PC-9 (cell line): ENCODE results near the gene NBEAL1. TPM values are rescaled to one million over a fixed set of nuclear protein-coding genes. Genes with fewer than 3 reads are reported as not detected.
"Not testable (repeated sequence)": the region's sequence is repeated elsewhere in the genome, so short reads cannot be mapped to it uniquely, and the experiment has no call there.

ENCODE experiments used
- Bru-seq: library from RNA; stranded (reverse); fragments of 400-500 nt; gene quantifications from one replicate; lab custom pipeline; 2021; lab: Mats Ljungman, UMichigan
- BruChase-seq, 2 experiments: library from RNA; stranded (reverse); fragments of 400-500 nt; gene quantifications; one replicate each; lab custom pipeline; 2021; lab: Mats Ljungman, UMichigan
- BruUV-seq: library from RNA; stranded (reverse); fragments of 400-500 nt; replicated peaks from 2 replicates; lab custom pipeline; 2021; lab: Mats Ljungman, UMichigan
- CTCF ChIA-PET: fragments of 300-600 bp; sonication (Branson Sonifier 250); formaldehyde crosslinking; loops from one replicate; lab custom pipeline; 2022; ENCODE audit warnings: antibody characterized with exemption; lab: Charles Lee
- POLR2A ChIA-PET: fragments of 300-600 bp; sonication (Branson Sonifier 250); formaldehyde crosslinking; loops from one replicate; lab custom pipeline; 2022; ENCODE audit warnings: antibody characterized with exemption; ENCODE audit not compliant: unreplicated experiment; lab: Charles Lee
- DNase-seq, 2 experiments: peaks; one replicate each; pipeline versions ENCODE4 v3.0.0 to v3.0.0-alpha.2; 2015 to 2022; ENCODE audit warnings: mixed read lengths in 1 of 2
- H2AFZ ChIP-seq: fragments of 200-600 bp; sonication (generic); 2 replicates; pipeline ENCODE4 v1.8.1; 2017; ENCODE audit warnings: antibody characterized with exemption
- H3F3A ChIP-seq: fragments of 200-600 bp; sonication (generic); 2 replicates; pipeline ENCODE4 v1.8.1; 2017; ENCODE audit warnings: antibody characterized with exemption, mild to moderate bottlenecking, low read depth; ENCODE audit not compliant: insufficient read depth
- H3K27ac ChIP-seq: fragments of 200-600 bp; sonication (generic); 2 replicates; pipeline ENCODE4 v1.6.1; 2016; ENCODE audit warnings: mixed run types
- H3K27me3 ChIP-seq: fragments of 200-600 bp; sonication (generic); 2 replicates; pipeline ENCODE4 v1.6.1; 2016; ENCODE audit warnings: low read depth, mixed run types; ENCODE audit not compliant: insufficient read depth
- H3K36me3 ChIP-seq: fragments of 200-600 bp; sonication (generic); 2 replicates; pipeline ENCODE4 v1.6.1; 2016; ENCODE audit warnings: low read depth, mixed run types
- H3K4me1 ChIP-seq: fragments of 200-600 bp; sonication (generic); replicated peaks from 2 replicates; pipeline ENCODE4 v1.6.1; 2016; ENCODE audit warnings: mixed run types; ENCODE audit not compliant: insufficient read depth
- H3K4me2 ChIP-seq: fragments of 200-600 bp; sonication (generic); 2 replicates; pipeline ENCODE4 v1.6.1; 2017; ENCODE audit warnings: mixed run types
- H3K4me3 ChIP-seq: fragments of 200-600 bp; sonication (generic); 2 replicates; pipeline ENCODE4 v1.6.1; 2016; ENCODE audit warnings: mixed run types
- H3K79me2 ChIP-seq: fragments of 200-600 bp; sonication (generic); 2 replicates; pipeline ENCODE4 v1.6.1; 2017; ENCODE audit warnings: low read depth, mixed run types
- H3K9me2 ChIP-seq: fragments of 200-600 bp; sonication (generic); 2 replicates; pipeline ENCODE4 v1.8.1; 2017; ENCODE audit warnings: mild to moderate bottlenecking; ENCODE audit not compliant: insufficient read depth
- H3K9me3 ChIP-seq: fragments of 200-600 bp; sonication (generic); 2 replicates; pipeline ENCODE4 v1.8.1; 2016; ENCODE audit warnings: low read depth; ENCODE audit not compliant: insufficient read depth
- H4K20me1 ChIP-seq: fragments of 200-600 bp; sonication (generic); 2 replicates; pipeline ENCODE4 v1.8.1; 2017; ENCODE audit not compliant: insufficient read depth
- CTCF ChIP-seq: fragments of 200-600 bp; sonication (generic); conservative IDR thresholded peaks from 2 replicates; pipeline ENCODE4 v1.6.1; 2017; ENCODE audit warnings: mixed run types, antibody characterized with exemption, mild to moderate bottlenecking, moderate library complexity
- EZH2 ChIP-seq: fragments of 200-600 bp; sonication (generic); IDR thresholded peaks from 2 replicates; pipeline ENCODE4 v1.8.0; 2017; ENCODE audit warnings: antibody characterized with exemption, low read depth
- intact Hi-C: fragments of 100-400 bp; cut with micrococcal nuclease; formaldehyde crosslinking; loops from one replicate; pipeline ENCODE4 v1.10.0; 2022; ENCODE audit not compliant: unreplicated experiment
- long read RNA-seq: library from polyadenylated mRNA; stranded (forward); transcript quantifications from one replicate; pipeline ENCODE4 v2.0.0, GENCODE V29; 2022
- total RNA-seq: library from RNA; stranded (reverse); gene quantifications from 2 replicates; pipeline ENCODE4 v1.2.3, GENCODE V29; 2021

The NBEAL1 gene
- 19.5 and 20.7 TPM in 2 replicates for total RNA-seq
- percentile 66 among the genes with signal in this experiment for Bru-seq, nascent RNA
- percentile 73 among the genes with signal in this experiment for BruChase-seq, experiment 1, labeled RNA remaining after a 2-hour chase
- percentile 66 among the genes with signal in this experiment for BruChase-seq, experiment 2, labeled RNA remaining after a 6-hour chase
- long read RNA-seq, partial matches to known transcripts: 0 of 4 reads
- long read RNA-seq, other reads (novel, unspliced or antisense): 4 of 4 reads

- intact Hi-C loops: loop anchor here (5.0 kb wide), 1 partner anchor 102 kb away; the partner anchor contains the start of genes CARF and WDR12
Measured at GRCh38 chr2:203014456-203015199, at the start of gene NBEAL1. Gene NBEAL1 (plus strand): TSS chr2:203014875. CDS start chr2:203016385, 1,510 bp downstream.

GRCh38 chr2:202965810-202966460, 48.7 kb upstream of the NBEAL1 start:
- H3K27ac ChIP-seq: no peak overlapping the region
- DNase-seq: no peak
- no peaks in the 10 kb centered on the region for H4K20me1 ChIP-seq
- ChIA-PET POLR2A (no interaction called here), CTCF (no interaction called here)
- H3K9me2 ChIP-seq: no peaks in the 10 kb centered on the region
- H3K9me3 ChIP-seq: no peaks in the 10 kb centered on the region
- H2AFZ ChIP-seq: no peak overlapping the region
- no peaks in the 10 kb centered on the region for H3K4me1 ChIP-seq
- no peaks in the 10 kb centered on the region for H3K27me3 ChIP-seq
- TF ChIP-seq EZH2 (no peak), CTCF (no peak)
- no peak overlapping the region for H3K4me3 ChIP-seq
- no peak overlapping the region for H3K4me2 ChIP-seq
- BruUV-seq: no TSS peak
- no peaks in the 10 kb centered on the region for H3K79me2 ChIP-seq
- intact Hi-C loops: no loop called here
- H3F3A ChIP-seq: no peaks in the 10 kb centered on the region
- no peaks in the 10 kb centered on the region for H3K36me3 ChIP-seq

More at GRCh38 chr2:203014456-203015199, at the start of gene NBEAL1:
- Histone ChIP-seq H2AFZ (peak within 1 kb of the TSS; percentile 97), H3K79me2 (0 out of 2 replicates have a peak, but pooled peaks cover 3% of the 10 kb centered on the region), H3F3A (no peaks in the 10 kb centered on the region), H3K27me3 (no peaks in the 10 kb centered on the region), H3K4me1 (peaks cover 24% of the 10 kb centered on the region), H3K9me2 (no peaks in the 10 kb centered on the region), H4K20me1 (no peaks in the 10 kb centered on the region), H3K27ac (peak within 1 kb of the TSS; percentile 86), H3K36me3 (no peaks in the 10 kb centered on the region), H3K4me2 (peak within 1 kb of the TSS; percentile 97), H3K4me3 (peak within 1 kb of the TSS; percentile 83), H3K9me3 (no peaks in the 10 kb centered on the region)
- peak; percentile 84 to 96 for DNase-seq
- BruUV-seq: no TSS peak
- no peak for TF ChIP-seq EZH2
- TF ChIP-seq CTCF: no peak
- ChIA-PET POLR2A (interaction anchor here (0.6 kb wide), 2 partner anchors 41 to 379 kb away, joined by 3 to 5 read pairs; no protein-coding TSS in a partner anchor), CTCF (interaction anchor here (0.5 kb wide), 1 partner anchor 642 kb away, joined by 12 read pairs; no protein-coding TSS in a partner anchor)

GRCh38 chr2:202969404-202969803, 45.3 kb upstream of the NBEAL1 start:
- H3K36me3 ChIP-seq, H3K79me2 ChIP-seq, H3K27me3 ChIP-seq, H3K4me2 ChIP-seq, H3K27ac ChIP-seq, H2AFZ ChIP-seq, H3K4me3 ChIP-seq, H3K4me1 ChIP-seq, H3K9me2 ChIP-seq, H3F3A ChIP-seq, DNase-seq, H4K20me1 ChIP-seq, POLR2A ChIA-PET, BruUV-seq, H3K9me3 ChIP-seq, intact Hi-C loops: not testable (repeated sequence)
- CTCF ChIA-PET: interaction anchor here (0.6 kb wide), 1 partner anchor 27 kb away, joined by 4 read pairs; no protein-coding TSS in a partner anchor
